ENCODE data around the gene PRAMEF11.

GRCh38 chr1:12774801-12775345 is 56.3 kb downstream of the PRAMEF11 start:
- TF ChIP-seq, protein P1, sequence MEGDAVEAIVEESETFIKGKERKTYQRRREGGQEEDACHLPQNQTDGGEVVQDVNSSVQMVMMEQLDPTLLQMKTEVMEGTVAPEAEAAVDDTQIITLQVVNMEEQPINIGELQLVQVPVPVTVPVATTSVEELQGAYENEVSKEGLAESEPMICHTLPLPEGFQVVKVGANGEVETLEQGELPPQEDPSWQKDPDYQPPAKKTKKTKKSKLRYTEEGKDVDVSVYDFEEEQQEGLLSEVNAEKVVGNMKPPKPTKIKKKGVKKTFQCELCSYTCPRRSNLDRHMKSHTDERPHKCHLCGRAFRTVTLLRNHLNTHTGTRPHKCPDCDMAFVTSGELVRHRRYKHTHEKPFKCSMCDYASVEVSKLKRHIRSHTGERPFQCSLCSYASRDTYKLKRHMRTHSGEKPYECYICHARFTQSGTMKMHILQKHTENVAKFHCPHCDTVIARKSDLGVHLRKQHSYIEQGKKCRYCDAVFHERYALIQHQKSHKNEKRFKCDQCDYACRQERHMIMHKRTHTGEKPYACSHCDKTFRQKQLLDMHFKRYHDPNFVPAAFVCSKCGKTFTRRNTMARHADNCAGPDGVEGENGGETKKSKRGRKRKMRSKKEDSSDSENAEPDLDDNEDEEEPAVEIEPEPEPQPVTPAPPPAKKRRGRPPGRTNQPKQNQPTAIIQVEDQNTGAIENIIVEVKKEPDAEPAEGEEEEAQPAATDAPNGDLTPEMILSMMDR (IDR thresholded peaks at IDR 0.05) = no peak
- TF ChIP-seq POLR2A (IDR thresholded peaks at IDR 0.05) = no peak
